Erythroblast (primary cell): ENCODE results near the gene RAB11FIP3.

ENCODE experiments used
- GATA1 ChIP-seq: IDR thresholded peaks from 2 replicates; pipeline ENCODE4 v1.6.1; 2011; ENCODE audit warnings: low read depth, mild to moderate bottlenecking, control low read depth, low read length, moderate library complexity
- POLR2A ChIP-seq: IDR thresholded peaks from 2 replicates; pipeline ENCODE4 v1.6.1; 2011; ENCODE audit warnings: mild to moderate bottlenecking, low read length

DNA sequence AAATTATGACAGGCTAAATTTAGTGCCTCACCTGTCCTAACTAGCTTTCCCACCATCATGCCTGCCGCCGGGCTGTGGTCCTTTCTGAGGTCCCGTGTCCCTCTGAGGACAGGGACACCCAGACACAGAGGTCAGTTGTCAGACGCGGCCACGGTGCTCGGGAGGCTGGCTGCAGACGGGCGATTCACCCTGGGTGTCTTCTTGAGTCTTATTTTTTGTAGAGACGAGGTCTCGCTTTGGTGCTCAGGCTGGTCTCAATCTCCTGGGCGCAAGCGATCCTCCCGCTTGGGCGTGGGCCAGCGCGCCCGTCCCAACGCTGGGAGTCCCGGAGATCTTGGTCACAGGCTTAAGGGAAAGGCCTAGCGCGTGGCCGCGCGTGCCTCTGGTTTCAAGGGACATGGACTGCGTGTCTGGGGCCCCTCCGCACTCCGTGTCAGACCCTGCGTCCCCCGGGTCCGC lies 797 bp upstream of the RAB11FIP3 start:
- TF ChIP-seq POLR2A (no peak), GATA1 (no peak)
